Neural progenitor cell (in vitro differentiated cells): ENCODE results near the gene KCNC2.

Source experiments
- EZH2 ChIP-seq: fragments of 200-600 bp; sonication (generic); IDR thresholded peaks from 2 replicates; pipeline ENCODE4 v1.6.1; 2017; ENCODE audit warnings: antibody characterized with exemption, mild to moderate bottlenecking, moderate library complexity
- EZH2phosphoT487 ChIP-seq: fragments of 200-600 bp; sonication (generic); IDR thresholded peaks from 2 replicates; pipeline ENCODE4 v1.6.1; 2017; ENCODE audit warnings: antibody characterized with exemption
- TF ChIP-seq, protein P1 (sequence below): fragments of 200-600 bp; sonication (generic); IDR thresholded peaks from 2 replicates; pipeline ENCODE4 v1.5.1; 2017; ENCODE audit warnings: antibody characterized with exemption, mild to moderate bottlenecking

DNA sequence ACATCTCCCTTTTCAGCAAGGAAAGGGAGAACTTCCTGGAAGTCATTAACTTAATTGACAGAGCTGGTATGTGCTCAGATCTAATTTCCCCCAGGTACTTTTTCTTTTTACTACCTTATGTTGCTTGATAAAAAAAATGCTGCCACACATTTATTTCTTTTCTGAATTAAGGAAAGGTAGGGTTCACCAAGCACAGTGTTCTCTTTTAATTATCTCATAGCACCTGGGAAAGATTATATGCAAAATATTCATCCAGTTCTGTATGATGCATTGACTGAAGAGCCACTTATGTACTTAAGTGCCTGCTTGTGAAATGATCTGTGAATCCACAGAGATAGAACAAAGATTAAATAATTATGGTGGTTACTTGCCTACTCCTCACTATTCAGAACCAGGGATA is 25.1 kb downstream of the KCNC2 start:
- TF ChIP-seq EZH2 (no peak), EZH2phosphoT487 (no peak)
- TF ChIP-seq, protein P1, sequence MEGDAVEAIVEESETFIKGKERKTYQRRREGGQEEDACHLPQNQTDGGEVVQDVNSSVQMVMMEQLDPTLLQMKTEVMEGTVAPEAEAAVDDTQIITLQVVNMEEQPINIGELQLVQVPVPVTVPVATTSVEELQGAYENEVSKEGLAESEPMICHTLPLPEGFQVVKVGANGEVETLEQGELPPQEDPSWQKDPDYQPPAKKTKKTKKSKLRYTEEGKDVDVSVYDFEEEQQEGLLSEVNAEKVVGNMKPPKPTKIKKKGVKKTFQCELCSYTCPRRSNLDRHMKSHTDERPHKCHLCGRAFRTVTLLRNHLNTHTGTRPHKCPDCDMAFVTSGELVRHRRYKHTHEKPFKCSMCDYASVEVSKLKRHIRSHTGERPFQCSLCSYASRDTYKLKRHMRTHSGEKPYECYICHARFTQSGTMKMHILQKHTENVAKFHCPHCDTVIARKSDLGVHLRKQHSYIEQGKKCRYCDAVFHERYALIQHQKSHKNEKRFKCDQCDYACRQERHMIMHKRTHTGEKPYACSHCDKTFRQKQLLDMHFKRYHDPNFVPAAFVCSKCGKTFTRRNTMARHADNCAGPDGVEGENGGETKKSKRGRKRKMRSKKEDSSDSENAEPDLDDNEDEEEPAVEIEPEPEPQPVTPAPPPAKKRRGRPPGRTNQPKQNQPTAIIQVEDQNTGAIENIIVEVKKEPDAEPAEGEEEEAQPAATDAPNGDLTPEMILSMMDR: no peak
